ENCODE measurements around the gene FBXO39.

DNA sequence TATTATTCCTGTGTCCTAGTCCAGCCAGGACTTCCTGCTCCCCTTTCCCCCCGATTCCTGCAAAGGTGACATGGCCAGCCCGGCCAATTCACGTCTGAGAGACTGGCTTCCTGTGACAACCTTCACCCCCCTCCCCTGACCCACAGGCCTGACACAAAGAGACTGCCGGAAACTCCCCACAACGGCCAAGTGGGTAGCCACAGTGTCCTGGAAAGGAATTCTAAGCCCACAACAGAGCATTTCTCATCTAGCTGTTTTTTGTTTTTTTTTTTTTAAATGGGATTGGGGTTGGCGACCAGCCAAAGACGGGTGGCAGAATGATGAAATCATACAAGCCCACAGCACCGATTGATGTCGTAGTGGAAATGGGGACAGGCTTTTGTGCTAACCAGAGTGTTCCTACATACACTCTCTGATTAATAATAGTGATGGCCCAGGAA lies 23.0 kb upstream of the FBXO39 start:
- TF ChIP-seq, protein P1, sequence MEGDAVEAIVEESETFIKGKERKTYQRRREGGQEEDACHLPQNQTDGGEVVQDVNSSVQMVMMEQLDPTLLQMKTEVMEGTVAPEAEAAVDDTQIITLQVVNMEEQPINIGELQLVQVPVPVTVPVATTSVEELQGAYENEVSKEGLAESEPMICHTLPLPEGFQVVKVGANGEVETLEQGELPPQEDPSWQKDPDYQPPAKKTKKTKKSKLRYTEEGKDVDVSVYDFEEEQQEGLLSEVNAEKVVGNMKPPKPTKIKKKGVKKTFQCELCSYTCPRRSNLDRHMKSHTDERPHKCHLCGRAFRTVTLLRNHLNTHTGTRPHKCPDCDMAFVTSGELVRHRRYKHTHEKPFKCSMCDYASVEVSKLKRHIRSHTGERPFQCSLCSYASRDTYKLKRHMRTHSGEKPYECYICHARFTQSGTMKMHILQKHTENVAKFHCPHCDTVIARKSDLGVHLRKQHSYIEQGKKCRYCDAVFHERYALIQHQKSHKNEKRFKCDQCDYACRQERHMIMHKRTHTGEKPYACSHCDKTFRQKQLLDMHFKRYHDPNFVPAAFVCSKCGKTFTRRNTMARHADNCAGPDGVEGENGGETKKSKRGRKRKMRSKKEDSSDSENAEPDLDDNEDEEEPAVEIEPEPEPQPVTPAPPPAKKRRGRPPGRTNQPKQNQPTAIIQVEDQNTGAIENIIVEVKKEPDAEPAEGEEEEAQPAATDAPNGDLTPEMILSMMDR (conservative IDR thresholded peaks at IDR 0.05), result no peak
- no peak for TF ChIP-seq EZH2 (IDR thresholded peaks at IDR 0.05; ENCODE audit: low read depth)
